HEK293 (cell line): ENCODE results near the gene KIF23.
A peak's percentile ranks its signal among the peaks of the same experiment; 100 is the strongest.

Experiments used
- CTCF ChIA-PET: fragments of 350-600 bp; formaldehyde crosslinking; extraction: SDS; loops from one replicate; lab custom pipeline; 2021; ENCODE audit warnings: antibody characterized with exemption; lab: Yijun Ruan, JAX
- POLR2A ChIA-PET: fragments of 300-600 bp; formaldehyde crosslinking; extraction: SDS; loops from one replicate; lab custom pipeline; 2020; ENCODE audit warnings: antibody characterized with exemption, inconsistent platforms; lab: Yijun Ruan, JAX
- H3K27ac ChIP-seq: fragments of 200-500 bp; sonication (Bioruptor generic); 2 replicates; pipeline ENCODE4 v1.5.1; 2014; ENCODE audit warnings: low read depth, low read length, control low read depth, inconsistent platforms; ENCODE audit errors: extremely low read depth
- H3K36me3 ChIP-seq, 2 experiments: fragments of 200-500 bp in 1 of 2; sonication (Bioruptor generic) in 1 of 2; 1 replicate in 1 of 2; 2 replicates in 1 of 2; pipeline ENCODE4 v1.5.1; 2014 to 2017; ENCODE audit warnings: inconsistent platforms in 2 of 2, low read length in 2 of 2; ENCODE audit not compliant: control insufficient read depth in 2 of 2, insufficient read depth in 1 of 2
- H3K4me1 ChIP-seq: fragments of 200-500 bp; sonication (Bioruptor generic); 2 replicates; pipeline ENCODE4 v1.5.1; 2014; ENCODE audit warnings: mild to moderate bottlenecking, low read length, inconsistent platforms; ENCODE audit not compliant: control insufficient read depth, insufficient read depth
- H3K4me3 ChIP-seq: 2 replicates; pipeline ENCODE4 v1.5.1; 2011; ENCODE audit warnings: low read depth, mild to moderate bottlenecking, control low read depth, low read length, moderate library complexity
- H3K9me3 ChIP-seq: fragments of 200-500 bp; sonication (Bioruptor generic); 2 replicates; pipeline ENCODE4 v1.5.1; 2014; ENCODE audit warnings: low read depth, low read length, inconsistent platforms; ENCODE audit not compliant: control insufficient read depth, insufficient read depth
- AEBP2 ChIP-seq: fragments of 450-650 bp; formaldehyde crosslinking; IDR thresholded peaks from 2 replicates; pipeline ENCODE4 v1.5.1; 2016; ENCODE audit warnings: missing biosample characterization, missing genetic modification characterization, borderline replicate concordance
- KLF1 ChIP-seq: fragments of 450-650 bp; formaldehyde crosslinking; IDR thresholded peaks from 2 replicates; pipeline ENCODE4 v1.5.1; 2016; ENCODE audit warnings: missing biosample characterization, missing genetic modification characterization
- OVOL3 ChIP-seq: fragments of 450-650 bp; formaldehyde crosslinking; IDR thresholded peaks from 2 replicates; pipeline ENCODE4 v1.5.1; 2016; ENCODE audit warnings: missing biosample characterization, missing genetic modification characterization
- ZBTB7A ChIP-seq: fragments of 450-650 bp; formaldehyde crosslinking; IDR thresholded peaks from 2 replicates; pipeline ENCODE4 v1.5.1; 2016; ENCODE audit warnings: low read depth, missing biosample characterization, missing genetic modification characterization
- ZIC2 ChIP-seq: fragments of 450-650 bp; formaldehyde crosslinking; IDR thresholded peaks from 2 replicates; pipeline ENCODE4 v1.5.1; 2016; ENCODE audit warnings: missing biosample characterization, missing genetic modification characterization
- ZNF132 ChIP-seq: fragments of 450-650 bp; formaldehyde crosslinking; IDR thresholded peaks from 2 replicates; pipeline ENCODE4 v1.5.1; 2017; ENCODE audit warnings: missing biosample characterization, missing genetic modification characterization, borderline replicate concordance
- ZNF837 ChIP-seq: fragments of 450-650 bp; formaldehyde crosslinking; IDR thresholded peaks from 2 replicates; pipeline ENCODE4 v1.5.1; 2016; ENCODE audit warnings: missing biosample characterization, missing genetic modification characterization
- TF ChIP-seq, protein P1 (sequence below): fragments of 450-650 bp; formaldehyde crosslinking; IDR thresholded peaks from 2 replicates; pipeline ENCODE4 v1.5.1; 2017; ENCODE audit warnings: missing biosample characterization, missing genetic modification characterization
- TF ChIP-seq, protein P2 (sequence below): fragments of 450-650 bp; formaldehyde crosslinking; IDR thresholded peaks from 2 replicates; pipeline ENCODE4 v1.5.1; 2016; ENCODE audit warnings: missing biosample characterization, missing genetic modification characterization, borderline replicate concordance
- TF ChIP-seq, protein P3 (sequence below): fragments of 450-650 bp; formaldehyde crosslinking; IDR thresholded peaks from 2 replicates; pipeline ENCODE4 v1.5.1; 2016; ENCODE audit warnings: missing biosample characterization, missing genetic modification characterization

The KIF23 gene

DNA sequence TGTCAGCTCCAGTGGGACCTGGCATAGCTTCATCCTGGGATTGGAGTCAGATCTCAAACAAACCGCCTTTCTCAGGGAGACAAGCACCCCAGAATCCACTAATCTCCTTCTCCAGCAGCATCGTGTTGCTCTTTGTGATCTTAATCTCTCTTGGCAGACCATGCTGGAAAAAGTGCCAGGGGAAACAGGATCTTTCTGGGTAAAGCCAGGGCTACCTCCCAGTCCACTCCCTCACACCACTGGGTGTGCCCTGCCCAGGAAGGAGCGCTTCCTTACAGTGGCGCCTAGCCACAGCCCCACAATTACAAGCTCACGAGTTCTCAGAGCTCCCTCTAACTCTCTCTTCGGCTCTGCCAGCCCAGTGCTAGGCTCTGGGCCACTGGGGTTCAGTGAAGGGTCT is 70.7 kb downstream of the KIF23 start:
- POLR2A ChIA-PET = no interaction called here
- no peak overlapping the region for H3K27ac ChIP-seq
- H3K4me1 ChIP-seq = no peaks in the 10 kb centered on the region
- CTCF ChIA-PET = interaction anchor here (0.9 to 2.0 kb wide), 3 partner anchors 9 to 426 kb away, joined by 3 to 12 read pairs (median 3); no protein-coding TSS in a partner anchor
- no peak overlapping the region for H3K4me3 ChIP-seq
- H3K36me3 ChIP-seq = no peaks in the 10 kb centered on the region
- no peaks in the 10 kb centered on the region for H3K9me3 ChIP-seq
- TF ChIP-seq, protein P1, sequence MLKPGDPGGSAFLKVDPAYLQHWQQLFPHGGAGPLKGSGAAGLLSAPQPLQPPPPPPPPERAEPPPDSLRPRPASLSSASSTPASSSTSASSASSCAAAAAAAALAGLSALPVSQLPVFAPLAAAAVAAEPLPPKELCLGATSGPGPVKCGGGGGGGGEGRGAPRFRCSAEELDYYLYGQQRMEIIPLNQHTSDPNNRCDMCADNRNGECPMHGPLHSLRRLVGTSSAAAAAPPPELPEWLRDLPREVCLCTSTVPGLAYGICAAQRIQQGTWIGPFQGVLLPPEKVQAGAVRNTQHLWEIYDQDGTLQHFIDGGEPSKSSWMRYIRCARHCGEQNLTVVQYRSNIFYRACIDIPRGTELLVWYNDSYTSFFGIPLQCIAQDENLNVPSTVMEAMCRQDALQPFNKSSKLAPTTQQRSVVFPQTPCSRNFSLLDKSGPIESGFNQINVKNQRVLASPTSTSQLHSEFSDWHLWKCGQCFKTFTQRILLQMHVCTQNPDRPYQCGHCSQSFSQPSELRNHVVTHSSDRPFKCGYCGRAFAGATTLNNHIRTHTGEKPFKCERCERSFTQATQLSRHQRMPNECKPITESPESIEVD (tag by site-specific recombination) = no peak
- TF ChIP-seq ZIC2 (tag by site-specific recombination) = no peak
- 0 out of 2 replicates have a peak, but pooled peaks have one; percentile 21 for TF ChIP-seq KLF1 (tag by site-specific recombination)
- no peak for TF ChIP-seq ZNF837 (tag by site-specific recombination)
- no peak for TF ChIP-seq OVOL3 (tag by site-specific recombination)
- TF ChIP-seq, all 188 proteins: peak for 1

DNA sequence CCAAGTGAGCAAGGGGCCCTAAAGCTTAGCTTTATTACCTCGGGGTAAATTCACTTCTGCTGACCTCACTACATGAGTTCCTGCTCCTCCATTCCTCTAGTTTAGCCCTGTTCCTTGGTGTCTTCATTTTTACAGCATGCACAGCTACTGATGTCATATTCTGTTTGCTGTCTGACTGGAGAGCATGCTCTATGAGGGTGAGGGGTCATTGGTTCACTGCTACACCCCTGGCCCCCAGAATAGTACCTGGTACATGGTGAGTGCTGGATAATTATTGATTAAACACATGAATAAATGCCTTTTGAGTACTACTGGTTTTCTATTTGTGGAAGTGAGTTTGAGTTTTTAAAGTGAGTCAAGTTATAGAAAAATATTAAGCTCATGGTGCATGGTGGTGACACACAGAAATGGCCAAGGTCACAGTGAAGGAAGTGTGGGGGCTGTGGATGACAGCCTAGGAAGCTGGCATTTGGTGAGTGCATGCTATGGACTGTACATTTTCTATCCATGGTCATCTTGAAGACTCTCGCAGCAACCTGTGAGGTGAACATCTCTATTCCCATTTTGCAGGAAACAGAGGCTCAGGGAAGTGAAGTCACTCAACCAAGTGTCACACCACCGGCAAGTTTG is 72.4 kb downstream of the KIF23 start:
- ChIA-PET POLR2A (no interaction called here), CTCF (interaction anchor here (0.6 to 2.8 kb wide), 5 partner anchors 8 to 1494 kb away, joined by 3 to 10 read pairs (median 4); no protein-coding TSS in a partner anchor)
- Histone ChIP-seq H3K4me3 (no peak overlapping the region), H3K9me3 (no peaks in the 10 kb centered on the region), H3K27ac (no peak overlapping the region), H3K4me1 (no peaks in the 10 kb centered on the region), H3K36me3 (no peaks in the 10 kb centered on the region)
- no peak for TF ChIP-seq ZBTB7A
- TF ChIP-seq AEBP2 = no peak
- TF ChIP-seq, protein P2, sequence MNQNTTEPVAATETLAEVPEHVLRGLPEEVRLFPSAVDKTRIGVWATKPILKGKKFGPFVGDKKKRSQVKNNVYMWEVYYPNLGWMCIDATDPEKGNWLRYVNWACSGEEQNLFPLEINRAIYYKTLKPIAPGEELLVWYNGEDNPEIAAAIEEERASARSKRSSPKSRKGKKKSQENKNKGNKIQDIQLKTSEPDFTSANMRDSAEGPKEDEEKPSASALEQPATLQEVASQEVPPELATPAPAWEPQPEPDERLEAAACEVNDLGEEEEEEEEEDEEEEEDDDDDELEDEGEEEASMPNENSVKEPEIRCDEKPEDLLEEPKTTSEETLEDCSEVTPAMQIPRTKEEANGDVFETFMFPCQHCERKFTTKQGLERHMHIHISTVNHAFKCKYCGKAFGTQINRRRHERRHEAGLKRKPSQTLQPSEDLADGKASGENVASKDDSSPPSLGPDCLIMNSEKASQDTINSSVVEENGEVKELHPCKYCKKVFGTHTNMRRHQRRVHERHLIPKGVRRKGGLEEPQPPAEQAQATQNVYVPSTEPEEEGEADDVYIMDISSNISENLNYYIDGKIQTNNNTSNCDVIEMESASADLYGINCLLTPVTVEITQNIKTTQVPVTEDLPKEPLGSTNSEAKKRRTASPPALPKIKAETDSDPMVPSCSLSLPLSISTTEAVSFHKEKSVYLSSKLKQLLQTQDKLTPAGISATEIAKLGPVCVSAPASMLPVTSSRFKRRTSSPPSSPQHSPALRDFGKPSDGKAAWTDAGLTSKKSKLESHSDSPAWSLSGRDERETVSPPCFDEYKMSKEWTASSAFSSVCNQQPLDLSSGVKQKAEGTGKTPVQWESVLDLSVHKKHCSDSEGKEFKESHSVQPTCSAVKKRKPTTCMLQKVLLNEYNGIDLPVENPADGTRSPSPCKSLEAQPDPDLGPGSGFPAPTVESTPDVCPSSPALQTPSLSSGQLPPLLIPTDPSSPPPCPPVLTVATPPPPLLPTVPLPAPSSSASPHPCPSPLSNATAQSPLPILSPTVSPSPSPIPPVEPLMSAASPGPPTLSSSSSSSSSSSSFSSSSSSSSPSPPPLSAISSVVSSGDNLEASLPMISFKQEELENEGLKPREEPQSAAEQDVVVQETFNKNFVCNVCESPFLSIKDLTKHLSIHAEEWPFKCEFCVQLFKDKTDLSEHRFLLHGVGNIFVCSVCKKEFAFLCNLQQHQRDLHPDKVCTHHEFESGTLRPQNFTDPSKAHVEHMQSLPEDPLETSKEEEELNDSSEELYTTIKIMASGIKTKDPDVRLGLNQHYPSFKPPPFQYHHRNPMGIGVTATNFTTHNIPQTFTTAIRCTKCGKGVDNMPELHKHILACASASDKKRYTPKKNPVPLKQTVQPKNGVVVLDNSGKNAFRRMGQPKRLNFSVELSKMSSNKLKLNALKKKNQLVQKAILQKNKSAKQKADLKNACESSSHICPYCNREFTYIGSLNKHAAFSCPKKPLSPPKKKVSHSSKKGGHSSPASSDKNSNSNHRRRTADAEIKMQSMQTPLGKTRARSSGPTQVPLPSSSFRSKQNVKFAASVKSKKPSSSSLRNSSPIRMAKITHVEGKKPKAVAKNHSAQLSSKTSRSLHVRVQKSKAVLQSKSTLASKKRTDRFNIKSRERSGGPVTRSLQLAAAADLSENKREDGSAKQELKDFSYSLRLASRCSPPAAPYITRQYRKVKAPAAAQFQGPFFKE (tag by site-specific recombination) = no peak
- TF ChIP-seq, protein P3, sequence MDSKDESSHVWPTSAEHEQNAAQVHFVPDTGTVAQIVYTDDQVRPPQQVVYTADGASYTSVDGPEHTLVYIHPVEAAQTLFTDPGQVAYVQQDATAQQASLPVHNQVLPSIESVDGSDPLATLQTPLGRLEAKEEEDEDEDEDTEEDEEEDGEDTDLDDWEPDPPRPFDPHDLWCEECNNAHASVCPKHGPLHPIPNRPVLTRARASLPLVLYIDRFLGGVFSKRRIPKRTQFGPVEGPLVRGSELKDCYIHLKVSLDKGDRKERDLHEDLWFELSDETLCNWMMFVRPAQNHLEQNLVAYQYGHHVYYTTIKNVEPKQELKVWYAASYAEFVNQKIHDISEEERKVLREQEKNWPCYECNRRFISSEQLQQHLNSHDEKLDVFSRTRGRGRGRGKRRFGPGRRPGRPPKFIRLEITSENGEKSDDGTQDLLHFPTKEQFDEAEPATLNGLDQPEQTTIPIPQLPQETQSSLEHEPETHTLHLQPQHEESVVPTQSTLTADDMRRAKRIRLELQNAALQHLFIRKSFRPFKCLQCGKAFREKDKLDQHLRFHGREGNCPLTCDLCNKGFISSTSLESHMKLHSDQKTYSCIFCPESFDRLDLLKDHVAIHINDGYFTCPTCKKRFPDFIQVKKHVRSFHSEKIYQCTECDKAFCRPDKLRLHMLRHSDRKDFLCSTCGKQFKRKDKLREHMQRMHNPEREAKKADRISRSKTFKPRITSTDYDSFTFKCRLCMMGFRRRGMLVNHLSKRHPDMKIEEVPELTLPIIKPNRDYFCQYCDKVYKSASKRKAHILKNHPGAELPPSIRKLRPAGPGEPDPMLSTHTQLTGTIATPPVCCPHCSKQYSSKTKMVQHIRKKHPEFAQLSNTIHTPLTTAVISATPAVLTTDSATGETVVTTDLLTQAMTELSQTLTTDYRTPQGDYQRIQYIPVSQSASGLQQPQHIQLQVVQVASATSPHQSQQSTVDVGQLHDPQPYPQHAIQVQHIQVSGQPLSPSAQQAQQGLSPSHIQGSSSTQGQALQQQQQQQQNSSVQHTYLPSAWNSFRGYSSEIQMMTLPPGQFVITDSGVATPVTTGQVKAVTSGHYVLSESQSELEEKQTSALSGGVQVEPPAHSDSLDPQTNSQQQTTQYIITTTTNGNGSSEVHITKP (tag by site-specific recombination) = no peak
- no peak for TF ChIP-seq ZNF132 (tag by site-specific recombination)
